ENCODE results near the gene PECR.

The PECR gene

GRCh38 chr2:216071111-216071851, 10.3 kb downstream of the PECR start:
- no peak for DNase-seq (ENCODE audit: low spot score)
- no peak for FAIRE-seq

GRCh38 chr2:216070195-216070594, 11.4 kb downstream of the PECR start:
- no peak for DNase-seq (ENCODE audit: low spot score)
- FAIRE-seq: no peak

- FAIRE-seq (no peak), DNase-seq (ENCODE audit: low spot score) (no peak)
Measured at GRCh38 chr2:216069028-216069427, 12.6 kb downstream of the PECR start.

- no peak for FAIRE-seq
- DNase-seq (ENCODE audit: low spot score): no peak
Measured at GRCh38 chr2:216066230-216066629, 15.4 kb downstream of the PECR start.

- DNase-seq (ENCODE audit: low spot score) (no peak), FAIRE-seq (no peak)
Measured at GRCh38 chr2:216064665-216065064, 16.9 kb downstream of the PECR start.

- FAIRE-seq (no peak), DNase-seq (ENCODE audit: low spot score) (no peak)
Measured at GRCh38 chr2:216064014-216064630, 17.5 kb downstream of the PECR start.

GRCh38 chr2:216059233-216059834, 22.3 kb downstream of the PECR start:
- FAIRE-seq (no peak), DNase-seq (ENCODE audit: low spot score) (no peak)

GRCh38 chr2:216057688-216058193, 23.9 kb downstream of the PECR start:
- FAIRE-seq: no peak

GRCh38 chr2:216056739-216057138, 24.9 kb downstream of the PECR start:
- FAIRE-seq (no peak), DNase-seq (ENCODE audit: low spot score) (no peak)

More at GRCh38 chr2:216057688-216058193, 23.9 kb downstream of the PECR start:
- no peak for DNase-seq (ENCODE audit: low spot score)

GRCh38 chr2:216055680-216056079, 25.9 kb downstream of the PECR start:
- DNase-seq (ENCODE audit: low spot score) (no peak), FAIRE-seq (no peak)

- no peak for FAIRE-seq
- DNase-seq (ENCODE audit: low spot score): no peak
Measured at GRCh38 chr2:216052420-216052819, 29.2 kb downstream of the PECR start.

GRCh38 chr2:216051350-216051749, 30.3 kb downstream of the PECR start:
- no peak for DNase-seq (ENCODE audit: low spot score)
- no peak for FAIRE-seq

- DNase-seq (ENCODE audit: low spot score) (no peak), FAIRE-seq (no peak)
Measured at GRCh38 chr2:216049452-216049851, 32.2 kb downstream of the PECR start.

GRCh38 chr2:216047397-216047796, 34.2 kb downstream of the PECR start:
- FAIRE-seq: no peak

GRCh38 chr2:216044883-216045486, 36.6 kb downstream of the PECR start:
- FAIRE-seq: no peak
- no peak for DNase-seq (ENCODE audit: low spot score)

More at GRCh38 chr2:216047397-216047796, 34.2 kb downstream of the PECR start:
- DNase-seq (ENCODE audit: low spot score): no peak

GRCh38 chr2:216043949-216044348, 37.7 kb downstream of the PECR start:
- DNase-seq (ENCODE audit: low spot score) (no peak), FAIRE-seq (no peak)

GRCh38 chr2:216041438-216041837, 40.2 kb downstream of the PECR start:
- DNase-seq (ENCODE audit: low spot score) (no peak), FAIRE-seq (no peak)

GRCh38 chr2:216039918-216040317, 41.7 kb downstream of the PECR start:
- DNase-seq (ENCODE audit: low spot score) (no peak), FAIRE-seq (no peak)

- no peak for FAIRE-seq
- peak; percentile 66 for DNase-seq (ENCODE audit: low spot score)
Measured at GRCh38 chr2:216034065-216034464, 47.5 kb downstream of the PECR start.

- no peak for FAIRE-seq
- no peak for DNase-seq (ENCODE audit: low spot score)
Measured at GRCh38 chr2:216033403-216033802, 48.2 kb downstream of the PECR start.

GRCh38 chr2:216031960-216032689, 49.5 kb downstream of the PECR start:
- no peak for FAIRE-seq
- DNase-seq (ENCODE audit: low spot score): no peak
